SK-N-MC (cell line): ENCODE data around the gene TMTC1.

Experiments used
- DNase-seq: peaks from one replicate; pipeline ENCODE4 v3.0.0-alpha.2; 2011; ENCODE audit warnings: low read depth, low spot score
- H3K27ac ChIP-seq: fragments of 200-600 bp; sonication (generic); 2 replicates; pipeline ENCODE4 v1.5.1; 2016; ENCODE audit warnings: mixed run types
- H3K36me3 ChIP-seq: fragments of 200-600 bp; sonication (generic); 2 replicates; pipeline ENCODE4 v1.6.1; 2017; ENCODE audit warnings: antibody characterized with exemption, low read length, mixed read lengths; ENCODE audit not compliant: insufficient read depth
- H3K4me3 ChIP-seq: fragments of 200-600 bp; sonication (generic); 2 replicates; pipeline ENCODE4 v1.5.1; 2016
- H3K9ac ChIP-seq: fragments of 200-600 bp; sonication (generic); 2 replicates; pipeline ENCODE4 v1.8.0; 2017; ENCODE audit warnings: mixed run types, mixed read lengths; ENCODE audit not compliant: insufficient read length
- H3K9me3 ChIP-seq: fragments of 200-600 bp; sonication (generic); 2 replicates; pipeline ENCODE4 v1.6.1; 2017; ENCODE audit warnings: low read depth, mild to moderate bottlenecking, antibody characterized with exemption, low read length, moderate library complexity, mixed read lengths
- EZH2 ChIP-seq: fragments of 200-600 bp; sonication (generic); IDR thresholded peaks from one replicate; pipeline ENCODE4 v1.6.1; 2017; ENCODE audit warnings: antibody characterized with exemption
- FOXP2 ChIP-seq: optimal IDR thresholded peaks from 2 replicates; pipeline ENCODE3; 2011; ENCODE audit warnings: mild to moderate bottlenecking, moderate library complexity; ENCODE audit not compliant: insufficient read depth; ENCODE audit errors: extremely low read length, control extremely low read depth
- POLR2AphosphoS5 ChIP-seq: IDR thresholded peaks from 2 replicates; pipeline ENCODE4 v1.6.1; 2012; ENCODE audit warnings: mild to moderate bottlenecking, low read depth, low read length, borderline replicate concordance

The TMTC1 gene

GRCh38 chr12:29671742-29672141 lies 112.0 kb downstream of the TMTC1 start:
- H3K9me3 ChIP-seq = no peaks in the 10 kb centered on the region
- no peak overlapping the region for H3K27ac ChIP-seq
- H3K9ac ChIP-seq = no peak overlapping the region
- DNase-seq = no peak
- no peaks in the 10 kb centered on the region for H3K36me3 ChIP-seq
- no peak for TF ChIP-seq FOXP2
- TF ChIP-seq POLR2AphosphoS5 = no peak
- no peak for TF ChIP-seq EZH2
- H3K4me3 ChIP-seq = no peak overlapping the region

- no peak for TF ChIP-seq EZH2
- TF ChIP-seq FOXP2 = no peak
- no peak for TF ChIP-seq POLR2AphosphoS5
- Histone ChIP-seq H3K4me3 (no peak overlapping the region), H3K27ac (no peak overlapping the region), H3K9ac (no peak overlapping the region), H3K9me3 (no peaks in the 10 kb centered on the region), H3K36me3 (no peaks in the 10 kb centered on the region)
- no peak for DNase-seq
Observed at GRCh38 chr12:29667011-29667410, 116.7 kb downstream of the TMTC1 start.

GRCh38 chr12:29665107-29665506 lies 118.6 kb downstream of the TMTC1 start:
- DNase-seq = no peak
- Histone ChIP-seq H3K9ac (no peak overlapping the region), H3K4me3 (no peak overlapping the region), H3K27ac (no peak overlapping the region), H3K9me3 (no peaks in the 10 kb centered on the region), H3K36me3 (no peaks in the 10 kb centered on the region)
- TF ChIP-seq EZH2 (no peak), FOXP2 (no peak), POLR2AphosphoS5 (no peak)

- TF ChIP-seq EZH2 (no peak), FOXP2 (no peak), POLR2AphosphoS5 (no peak)
- no peak for DNase-seq
- Histone ChIP-seq H3K36me3 (no peaks in the 10 kb centered on the region), H3K9me3 (no peaks in the 10 kb centered on the region), H3K4me3 (no peak overlapping the region), H3K27ac (no peak overlapping the region), H3K9ac (no peak overlapping the region)
Observed at GRCh38 chr12:29662734-29663323, 120.9 kb downstream of the TMTC1 start.

- no peak for DNase-seq
- H3K9me3 ChIP-seq = no peaks in the 10 kb centered on the region
- no peak overlapping the region for H3K4me3 ChIP-seq
- H3K27ac ChIP-seq = no peak overlapping the region
- H3K36me3 ChIP-seq = no peaks in the 10 kb centered on the region
- TF ChIP-seq FOXP2 = no peak
- no peak for TF ChIP-seq EZH2
- no peak for TF ChIP-seq POLR2AphosphoS5
- no peak overlapping the region for H3K9ac ChIP-seq
Observed at GRCh38 chr12:29660847-29661246, 122.9 kb downstream of the TMTC1 start.

- Histone ChIP-seq H3K9me3 (no peaks in the 10 kb centered on the region), H3K4me3 (no peak overlapping the region), H3K36me3 (no peaks in the 10 kb centered on the region), H3K27ac (no peak overlapping the region), H3K9ac (no peak overlapping the region)
- TF ChIP-seq FOXP2 (no peak), POLR2AphosphoS5 (no peak), EZH2 (no peak)
- no peak for DNase-seq
Observed at GRCh38 chr12:29656762-29657538, 126.8 kb downstream of the TMTC1 start.

GRCh38 chr12:29655861-29656260 lies 127.9 kb downstream of the TMTC1 start:
- no peak overlapping the region for H3K4me3 ChIP-seq

GRCh38 chr12:29653286-29653685 lies 130.5 kb downstream of the TMTC1 start:
- TF ChIP-seq POLR2AphosphoS5 (no peak), FOXP2 (no peak), EZH2 (no peak)
- Histone ChIP-seq H3K4me3 (no peak overlapping the region), H3K27ac (no peak overlapping the region), H3K9me3 (no peaks in the 10 kb centered on the region), H3K9ac (no peak overlapping the region), H3K36me3 (no peaks in the 10 kb centered on the region)
- DNase-seq = no peak

More at GRCh38 chr12:29655861-29656260, 127.9 kb downstream of the TMTC1 start:
- DNase-seq = no peak
- Histone ChIP-seq H3K36me3 (no peaks in the 10 kb centered on the region), H3K27ac (no peak overlapping the region), H3K9me3 (no peaks in the 10 kb centered on the region), H3K9ac (no peak overlapping the region)
- no peak for TF ChIP-seq FOXP2
- TF ChIP-seq EZH2 = no peak

- no peak for TF ChIP-seq FOXP2
- DNase-seq = no peak
- no peaks in the 10 kb centered on the region for H3K9me3 ChIP-seq
Observed at GRCh38 chr12:29650371-29650770, 133.4 kb downstream of the TMTC1 start.

More at GRCh38 chr12:29650371-29650770, 133.4 kb downstream of the TMTC1 start:
- no peak overlapping the region for H3K27ac ChIP-seq
- no peaks in the 10 kb centered on the region for H3K36me3 ChIP-seq
- no peak overlapping the region for H3K4me3 ChIP-seq
- no peak overlapping the region for H3K9ac ChIP-seq
